Glomerular visceral epithelial cell (primary cell): Measurements from ENCODE around the gene NUDT6.
A peak's percentile ranks its signal among the peaks of the same experiment; 100 is the strongest.
"Not testable (repeated sequence)": the region's sequence is repeated elsewhere in the genome, so short reads cannot be mapped to it uniquely, and the experiment has no call there.

ENCODE experiments used
- DNase-seq: peaks from one replicate; pipeline ENCODE4 v3.0.0-alpha.2; 2016; ENCODE audit errors: extremely low spot score

Gene NUDT6

GRCh38 chr4:122921971-122922876, at the start of gene NUDT6:
NUDT6 (minus strand) TSS chr4:122922597; CDS start chr4:122922572, 25 bp downstream.
- peak; percentile 69 for DNase-seq

GRCh38 chr4:122968227-122968812, 45.9 kb upstream of the NUDT6 start:
- no peak for DNase-seq

- no peak for DNase-seq
These were observed 44.8 kb upstream of the NUDT6 start for GRCh38 chr4:122967231-122967630.

- DNase-seq = no peak
These were observed 43.8 kb upstream of the NUDT6 start for GRCh38 chr4:122966201-122966600.

- no peak for DNase-seq
These were observed 40.8 kb upstream of the NUDT6 start for GRCh38 chr4:122963216-122963615.

GRCh38 chr4:122960611-122961000, 38.2 kb upstream of the NUDT6 start:
- no peak for DNase-seq

GRCh38 chr4:122959981-122960610, 37.7 kb upstream of the NUDT6 start:
- no peak for DNase-seq

GRCh38 chr4:122959441-122959840, 37.0 kb upstream of the NUDT6 start:
- DNase-seq = no peak

GRCh38 chr4:122958505-122958904, 36.1 kb upstream of the NUDT6 start:
- no peak for DNase-seq

GRCh38 chr4:122953924-122954323, 31.5 kb upstream of the NUDT6 start:
- DNase-seq = no peak

GRCh38 chr4:122952028-122952427, 29.6 kb upstream of the NUDT6 start:
- no peak for DNase-seq

GRCh38 chr4:122948671-122949070, 26.3 kb upstream of the NUDT6 start:
- no peak for DNase-seq

- DNase-seq = no peak
These were observed 23.7 kb upstream of the NUDT6 start for GRCh38 chr4:122946142-122946541.

GRCh38 chr4:122945136-122945535, 22.7 kb upstream of the NUDT6 start:
- not testable (repeated sequence) for DNase-seq

- no peak for DNase-seq
These were observed 10.4 kb upstream of the NUDT6 start for GRCh38 chr4:122932763-122933162.

- DNase-seq = no peak
These were observed 8.5 kb upstream of the NUDT6 start for GRCh38 chr4:122930862-122931261.

- DNase-seq = no peak
These were observed 6.5 kb upstream of the NUDT6 start for GRCh38 chr4:122928930-122929329.

- DNase-seq = peak; percentile 85
These were observed 597 bp upstream of the NUDT6 start for GRCh38 chr4:122922877-122923511.

- DNase-seq = no peak
These were observed 1.1 kb downstream of the NUDT6 start for GRCh38 chr4:122921300-122921699.

GRCh38 chr4:122920473-122920872, 1.9 kb downstream of the NUDT6 start:
- DNase-seq = no peak

- no peak for DNase-seq
These were observed 4.7 kb downstream of the NUDT6 start for GRCh38 chr4:122917731-122918130.

- no peak for DNase-seq
These were observed 7.5 kb downstream of the NUDT6 start for GRCh38 chr4:122914938-122915337.
